Activated naive CD8-positive, alpha-beta T cell treated with anti-CD3 and anti-CD28 coated beads, Interleukin-2, amount 10 ng/mL, durations not matched to agents 7 days and 5 days (primary cell): Measurements from ENCODE around the gene GCSH. TPM values are rescaled to one million over a fixed set of nuclear protein-coding genes. Genes with fewer than 3 reads are reported as not detected.

ENCODE experiments used
- ATAC-seq: fragments of 150-1000 bp; cut with Tn5 transposase; one replicate; pipeline ENCODE4 v1.10.0; 2021; ENCODE audit warnings: low read depth, moderate library complexity
- POLR2A ChIA-PET: fragments of 350-600 bp; sonication (Branson Sonifier 250); formaldehyde crosslinking; loops from one replicate; lab custom pipeline; 2021; ENCODE audit warnings: antibody characterized with exemption; lab: Charles Lee
- DNase-seq: peaks from one replicate; pipeline ENCODE4 v3.0.0; 2021
- H3K27ac Mint-ChIP-seq: one replicate; pipeline ENCODE4 v1.8.0; 2022; ENCODE audit warnings: mild to moderate bottlenecking, mixed read lengths
- H3K27me3 Mint-ChIP-seq: one replicate; pipeline ENCODE4 v1.8.0; 2022; ENCODE audit warnings: mild to moderate bottlenecking, moderate library complexity, mixed read lengths
- H3K36me3 Mint-ChIP-seq: one replicate; pipeline ENCODE4 v1.8.0; 2021; ENCODE audit warnings: mild to moderate bottlenecking, mixed read lengths
- H3K4me1 Mint-ChIP-seq: one replicate; pipeline ENCODE4 v1.8.0; 2021; ENCODE audit warnings: mixed read lengths
- H3K4me3 Mint-ChIP-seq: one replicate; pipeline ENCODE4 v1.8.0; 2022; ENCODE audit warnings: mild to moderate bottlenecking, moderate library complexity, mixed read lengths
- H3K9me3 Mint-ChIP-seq: one replicate; pipeline ENCODE4 v1.8.0; 2021; ENCODE audit warnings: mixed read lengths
- total RNA-seq, 2 experiments: library from RNA; stranded (reverse); gene quantifications; one replicate each; pipeline ENCODE4 v1.2.3, GENCODE V29; 2021

The GCSH gene
- total RNA-seq, 2 experiments from 2014 or later: 8.4 to 8.6 TPM

- Mint-ChIP-seq H3K27ac (no peak overlapping the region), H3K9me3 (no peaks in the 10 kb centered on the region), H3K4me3 (no peak overlapping the region), H3K27me3 (no peaks in the 10 kb centered on the region), H3K4me1 (peaks cover 2% of the 10 kb centered on the region), H3K36me3 (no peaks in the 10 kb centered on the region)
- POLR2A ChIA-PET: no interaction called here
- DNase-seq (no peak), ATAC-seq (no peak)
Measured at GRCh38 chr16:81088836-81089235, 7.4 kb downstream of the GCSH start.

GRCh38 chr16:81081014-81081413 is 15.2 kb downstream of the GCSH start:
- ATAC-seq (no peak), DNase-seq (no peak)
- peaks cover 3% of the 10 kb centered on the region for H3K4me1 Mint-ChIP-seq
- H3K27ac Mint-ChIP-seq: no peak overlapping the region
- no peaks in the 10 kb centered on the region for H3K9me3 Mint-ChIP-seq
- H3K4me3 Mint-ChIP-seq: no peak overlapping the region
- no peaks in the 10 kb centered on the region for H3K27me3 Mint-ChIP-seq
- POLR2A ChIA-PET: no interaction called here
- H3K36me3 Mint-ChIP-seq: no peaks in the 10 kb centered on the region

- POLR2A ChIA-PET: interaction anchor here (0.7 kb wide), 1 partner anchor 546 kb away, joined by 3 read pairs; no protein-coding TSS in a partner anchor
- H3K27me3 Mint-ChIP-seq: peaks cover under 1% of the 10 kb centered on the region
- no peaks in the 10 kb centered on the region for H3K36me3 Mint-ChIP-seq
- no peaks in the 10 kb centered on the region for H3K9me3 Mint-ChIP-seq
- no peak overlapping the region for H3K4me3 Mint-ChIP-seq
- peaks cover 5% of the 10 kb centered on the region for H3K4me1 Mint-ChIP-seq
- H3K27ac Mint-ChIP-seq: no peak overlapping the region
- DNase-seq (no peak), ATAC-seq (no peak)
Measured at GRCh38 chr16:81080233-81080632, 16.0 kb downstream of the GCSH start.

GRCh38 chr16:81077076-81077940 is 18.9 kb downstream of the GCSH start, which contains the start of gene C16orf46:
Gene C16orf46 (minus strand): TSS chr16:81077238. CDS start chr16:81063955, 13,283 bp downstream.
- Mint-ChIP-seq H3K27me3 (peaks cover 4% of the 10 kb centered on the region), H3K27ac (no peak within 1 kb of the TSS), H3K9me3 (no peaks in the 10 kb centered on the region), H3K4me3 (no peak within 1 kb of the TSS), H3K36me3 (no peaks in the 10 kb centered on the region), H3K4me1 (peaks cover 9% of the 10 kb centered on the region)
- DNase-seq (peak; percentile 99), ATAC-seq (peak; percentile 89)
- POLR2A ChIA-PET: interaction anchor here (0.7 to 3.3 kb wide), 8 partner anchors 41 to 666 kb away, joined by 3 to 22 read pairs (median 4); partner anchors contain the start of genes ATMIN, CENPN, CMC2 and GAN

DNA sequence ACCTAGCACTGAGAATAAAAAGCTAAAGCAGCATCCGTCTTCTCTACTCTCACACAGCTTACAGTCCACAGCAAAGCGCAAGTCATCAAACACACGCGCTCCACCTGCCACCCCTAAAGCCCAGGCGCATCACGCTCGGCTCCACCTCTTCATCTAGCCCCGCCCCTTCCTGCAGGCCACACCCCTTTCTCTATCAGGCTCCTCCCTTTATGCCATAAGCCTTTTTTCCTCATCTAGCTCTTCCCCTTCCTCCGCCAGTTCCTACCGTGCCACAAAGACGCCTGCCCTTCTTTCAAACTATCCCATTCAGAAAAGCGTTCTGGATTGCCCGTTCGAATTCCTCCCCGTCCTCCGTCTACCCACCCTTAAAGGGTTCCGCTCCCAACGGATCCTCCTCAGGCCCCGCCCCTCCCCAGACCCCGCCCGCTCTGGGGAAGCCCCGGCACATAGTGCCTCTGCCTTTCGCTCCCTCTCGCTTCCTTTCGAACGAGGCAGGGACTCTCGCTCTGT is 19.6 kb downstream of the GCSH start:
- no peak overlapping the region for H3K4me3 Mint-ChIP-seq
- H3K36me3 Mint-ChIP-seq: no peaks in the 10 kb centered on the region
- ATAC-seq (peak; percentile 82), DNase-seq (peak; percentile 95)
- H3K27ac Mint-ChIP-seq: no peak overlapping the region
- peaks cover 4% of the 10 kb centered on the region for H3K27me3 Mint-ChIP-seq
- POLR2A ChIA-PET: interaction anchor here (0.7 to 3.3 kb wide), 8 partner anchors 40 to 667 kb away, joined by 3 to 22 read pairs (median 4); partner anchors contain the start of genes ATMIN, CENPN, CMC2 and GAN
- peaks cover 9% of the 10 kb centered on the region for H3K4me1 Mint-ChIP-seq
- no peaks in the 10 kb centered on the region for H3K9me3 Mint-ChIP-seq

GRCh38 chr16:81073560-81074330 is 22.4 kb downstream of the GCSH start:
- no peak overlapping the region for H3K4me3 Mint-ChIP-seq
- no peaks in the 10 kb centered on the region for H3K36me3 Mint-ChIP-seq
- no peaks in the 10 kb centered on the region for H3K9me3 Mint-ChIP-seq
- POLR2A ChIA-PET: no interaction called here
- no peak overlapping the region for H3K27ac Mint-ChIP-seq
- peaks cover 4% of the 10 kb centered on the region for H3K27me3 Mint-ChIP-seq
- H3K4me1 Mint-ChIP-seq: peaks cover 9% of the 10 kb centered on the region
- ATAC-seq: no peak
- DNase-seq: no peak

DNA sequence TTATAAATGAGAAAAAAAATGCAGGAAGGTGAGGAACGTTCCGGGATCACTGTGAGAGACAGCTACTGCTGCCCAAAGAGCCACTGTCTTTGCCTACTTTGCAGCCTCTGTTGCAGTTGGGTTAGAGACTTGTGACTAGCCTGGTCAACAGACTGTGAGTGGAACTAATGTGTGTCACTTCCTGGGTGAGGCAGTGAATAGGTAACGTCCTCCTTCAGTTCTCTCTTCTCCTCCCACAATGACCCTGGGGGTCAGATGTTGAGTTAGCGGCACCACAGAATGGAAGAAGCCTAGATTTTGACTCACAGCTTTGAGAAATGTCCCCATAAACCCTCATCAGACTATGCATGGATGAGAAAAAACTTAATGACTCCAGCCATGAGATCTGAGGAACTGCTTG is 24.4 kb downstream of the GCSH start:
- ATAC-seq (no peak), DNase-seq (no peak)
- Mint-ChIP-seq H3K27me3 (peaks cover 4% of the 10 kb centered on the region), H3K9me3 (no peaks in the 10 kb centered on the region), H3K36me3 (no peaks in the 10 kb centered on the region), H3K4me1 (peaks cover 11% of the 10 kb centered on the region), H3K4me3 (no peak overlapping the region), H3K27ac (no peak overlapping the region)
- POLR2A ChIA-PET: interaction anchor here (1.1 to 1.2 kb wide), 2 partner anchors 8 to 34 kb away, joined by 4 to 6 read pairs; no protein-coding TSS in a partner anchor

GRCh38 chr16:81070979-81071378 is 25.2 kb downstream of the GCSH start:
- Mint-ChIP-seq H3K27ac (no peak overlapping the region), H3K27me3 (peaks cover 4% of the 10 kb centered on the region), H3K9me3 (no peaks in the 10 kb centered on the region), H3K4me1 (peaks cover 14% of the 10 kb centered on the region), H3K4me3 (no peak overlapping the region), H3K36me3 (no peaks in the 10 kb centered on the region)
- POLR2A ChIA-PET: interaction anchor here (1.1 kb wide), 1 partner anchor 33 kb away, joined by 6 read pairs; no protein-coding TSS in a partner anchor
- DNase-seq: no peak
- ATAC-seq: no peak

GRCh38 chr16:81069063-81069462 is 27.1 kb downstream of the GCSH start:
- POLR2A ChIA-PET: no interaction called here
- H3K27me3 Mint-ChIP-seq: no peaks in the 10 kb centered on the region
- no peak overlapping the region for H3K27ac Mint-ChIP-seq

GRCh38 chr16:81067166-81067565 is 29.0 kb downstream of the GCSH start:
- ATAC-seq: no peak
- Mint-ChIP-seq H3K36me3 (no peaks in the 10 kb centered on the region), H3K27ac (no peak overlapping the region), H3K4me3 (no peak overlapping the region), H3K27me3 (no peaks in the 10 kb centered on the region), H3K4me1 (peaks cover 8% of the 10 kb centered on the region), H3K9me3 (no peaks in the 10 kb centered on the region)
- no peak for DNase-seq
- POLR2A ChIA-PET: no interaction called here

More at GRCh38 chr16:81069063-81069462, 27.1 kb downstream of the GCSH start:
- Mint-ChIP-seq H3K9me3 (no peaks in the 10 kb centered on the region), H3K36me3 (no peaks in the 10 kb centered on the region), H3K4me1 (peaks cover 9% of the 10 kb centered on the region), H3K4me3 (no peak overlapping the region)
- ATAC-seq (no peak), DNase-seq (no peak)

DNA sequence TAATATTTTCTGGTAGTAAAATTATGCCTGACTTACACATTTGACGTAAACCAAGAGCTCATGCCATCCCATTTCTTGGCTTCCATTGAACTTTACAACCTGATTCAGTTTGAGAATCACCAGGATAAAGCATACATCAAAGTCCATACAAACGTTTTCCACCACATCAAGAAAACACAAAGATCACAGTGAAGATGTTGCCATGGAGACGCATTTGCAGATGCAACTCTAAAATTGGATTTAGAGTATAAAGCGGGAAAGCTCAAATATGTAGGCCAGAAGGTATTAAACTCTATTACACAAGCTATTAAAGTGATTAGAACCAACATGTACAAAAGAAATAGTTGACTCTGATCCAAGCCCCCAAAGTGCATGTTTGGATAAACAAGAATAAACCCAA is 29.5 kb downstream of the GCSH start:
- no peaks in the 10 kb centered on the region for H3K27me3 Mint-ChIP-seq
- POLR2A ChIA-PET: no interaction called here
- no peaks in the 10 kb centered on the region for H3K36me3 Mint-ChIP-seq
- no peak overlapping the region for H3K27ac Mint-ChIP-seq
- DNase-seq (no peak), ATAC-seq (no peak)
- H3K4me3 Mint-ChIP-seq: no peak overlapping the region
- peaks cover 8% of the 10 kb centered on the region for H3K4me1 Mint-ChIP-seq
- H3K9me3 Mint-ChIP-seq: no peaks in the 10 kb centered on the region

- H3K9me3 Mint-ChIP-seq: no peaks in the 10 kb centered on the region
- H3K4me1 Mint-ChIP-seq: peaks cover 11% of the 10 kb centered on the region
- no peaks in the 10 kb centered on the region for H3K36me3 Mint-ChIP-seq
- DNase-seq: no peak
- H3K27ac Mint-ChIP-seq: no peak overlapping the region
- ATAC-seq: no peak
- H3K4me3 Mint-ChIP-seq: no peak overlapping the region
- POLR2A ChIA-PET: no interaction called here
- H3K27me3 Mint-ChIP-seq: no peaks in the 10 kb centered on the region
Measured at GRCh38 chr16:81061871-81062608, 34.2 kb downstream of the GCSH start.

- no peaks in the 10 kb centered on the region for H3K9me3 Mint-ChIP-seq
- POLR2A ChIA-PET: no interaction called here
- no peak overlapping the region for H3K27ac Mint-ChIP-seq
- peaks cover 6% of the 10 kb centered on the region for H3K4me1 Mint-ChIP-seq
- no peak overlapping the region for H3K4me3 Mint-ChIP-seq
- ATAC-seq (no peak), DNase-seq (no peak)
- no peaks in the 10 kb centered on the region for H3K36me3 Mint-ChIP-seq
- no peaks in the 10 kb centered on the region for H3K27me3 Mint-ChIP-seq
Measured at GRCh38 chr16:81061307-81061640, 34.9 kb downstream of the GCSH start.
